HepG2 (cell line): ENCODE data around the gene SEC14L5. TPM values are rescaled to one million over a fixed set of nuclear protein-coding genes. Genes with fewer than 3 reads are reported as not detected.

ENCODE experiments used
- ARID5B ChIP-seq: IDR thresholded peaks from 2 replicates; pipeline ENCODE4 v1.4.0; 2020; ENCODE audit warnings: mild to moderate bottlenecking, missing genetic modification reagents
- CHCHD3 ChIP-seq: sonication (generic); formaldehyde crosslinking; IDR thresholded peaks from 2 replicates; pipeline ENCODE4 v1.8.0; 2022; ENCODE audit warnings: mild to moderate bottlenecking, missing genetic modification reagents, moderate library complexity
- CHD2 ChIP-seq: IDR thresholded peaks from 2 replicates; pipeline ENCODE4 v1.6.1; 2011; ENCODE audit warnings: low read depth, low read length, improper control_type of control experiment
- CSRNP1 ChIP-seq: sonication (generic); formaldehyde crosslinking; IDR thresholded peaks from 2 replicates; pipeline ENCODE4 v1.8.1; 2023; ENCODE audit warnings: mild to moderate bottlenecking, missing genetic modification reagents
- FOXP4 ChIP-seq: sonication (generic); formaldehyde crosslinking; IDR thresholded peaks from 2 replicates; pipeline ENCODE4 v1.4.0; 2020; ENCODE audit warnings: missing genetic modification reagents
- HMGA1 ChIP-seq: sonication (generic); formaldehyde crosslinking; conservative IDR thresholded peaks from 2 replicates; pipeline ENCODE4 v1.4.0; 2020; ENCODE audit warnings: missing genetic modification reagents
- HNRNPLL ChIP-seq: fragments of 200-400 bp; formaldehyde crosslinking; IDR thresholded peaks from 2 replicates; pipeline ENCODE4 v1.6.1; 2017; ENCODE audit warnings: mild to moderate bottlenecking, low read depth, low read length; ENCODE audit not compliant: poor library complexity, severe bottlenecking
- KLF6 ChIP-seq: IDR thresholded peaks from 2 replicates; pipeline ENCODE4 v1.8.0; 2016; ENCODE audit warnings: missing biosample characterization, missing genetic modification reagents
- KMT2A ChIP-seq: sonication (generic); formaldehyde crosslinking; IDR thresholded peaks from 2 replicates; pipeline ENCODE4 v1.4.0; 2020; ENCODE audit warnings: missing genetic modification reagents
- MIER2 ChIP-seq: IDR thresholded peaks from 2 replicates; pipeline ENCODE4 v1.6.1; 2016; ENCODE audit warnings: missing biosample characterization, missing genetic modification reagents
- PATZ1 ChIP-seq: sonication (generic); formaldehyde crosslinking; IDR thresholded peaks from 2 replicates; pipeline ENCODE4 v1.4.0; 2020; ENCODE audit warnings: missing genetic modification reagents
- REXO4 ChIP-seq: sonication (generic); formaldehyde crosslinking; IDR thresholded peaks from 2 replicates; pipeline ENCODE4 v1.8.0; 2022; ENCODE audit warnings: missing genetic modification reagents, mild to moderate bottlenecking, borderline replicate concordance
- UBTF ChIP-seq: sonication (generic); formaldehyde crosslinking; IDR thresholded peaks from 2 replicates; pipeline ENCODE4 v1.4.0; 2020; ENCODE audit warnings: mild to moderate bottlenecking, missing genetic modification reagents
- ZMYM3 ChIP-seq: sonication (generic); formaldehyde crosslinking; IDR thresholded peaks from 2 replicates; pipeline ENCODE4 v1.5.1; 2020; ENCODE audit warnings: mild to moderate bottlenecking, missing genetic modification reagents
- ZNF720 ChIP-seq: sonication (generic); formaldehyde crosslinking; IDR thresholded peaks from 2 replicates; pipeline ENCODE4 v1.4.0; 2020; ENCODE audit warnings: missing genetic modification reagents
- ZNF770 ChIP-seq: sonication (generic); formaldehyde crosslinking; IDR thresholded peaks from 2 replicates; pipeline ENCODE4 v1.5.0; 2020; ENCODE audit warnings: mild to moderate bottlenecking, missing genetic modification reagents
- polyA plus RNA-seq, 8 experiments: library from polyadenylated mRNA; depleted of rRNA in 3 of 8; stranded (reverse) in 7 of 8; unstranded in 1 of 8; fragments of >200 nt; fragmentation: Illumina TruSeq in 4 of 8; extraction: Trizol in 4 of 8; gene quantifications; 2 replicates each; pipeline versions ENCODE4 v1.2.1 to v1.2.3, GENCODE V29; 2011 to 2016; ENCODE audit warnings: low read depth in 4 of 8, missing spikeins in 1 of 8, mixed read lengths in 1 of 8; ENCODE audit not compliant: insufficient read depth in 1 of 8
- total RNA-seq, 5 experiments: library from RNA; depleted of rRNA; stranded (reverse); fragments of >200 nt; fragmentation: Illumina TruSeq; extraction: Trizol; gene quantifications; 2 replicates each; pipeline ENCODE4 v1.2.3, GENCODE V29; 2016; ENCODE audit warnings: low read depth in 1 of 5

Gene SEC14L5
- total and polyA plus RNA-seq, 2 of the 13 experiments (the other 11 are each of a cell fraction or from before 2014, with no cell fraction given): 0.40 to 0.42 TPM

- TF ChIP-seq CSRNP1 (CRISPR knock-in tag) (no peak), ZNF770 (CRISPR knock-in tag) (no peak), KLF6 (no peak), KMT2A (CRISPR knock-in tag) (peak; percentile 1; the same call in 1 of the 2 replicates), ZMYM3 (0 out of 2 replicates have a peak, but pooled peaks have one; percentile 11), REXO4 (CRISPR knock-in tag) (no peak), ZNF720 (CRISPR knock-in tag) (no peak), PATZ1 (CRISPR knock-in tag) (no peak), ARID5B (CRISPR knock-in tag) (no peak), HNRNPLL (no peak), FOXP4 (CRISPR knock-in tag) (no peak), CHCHD3 (no peak), UBTF (CRISPR knock-in tag) (no peak), CHD2 (no peak), MIER2 (CRISPR knock-in tag) (peak; percentile 59; the same call in 1 of the 2 replicates), HMGA1 (CRISPR knock-in tag) (no peak)
Observed at GRCh38 chr16:4957420-4957719, 760 bp upstream of the SEC14L5 start (continued).
